RWPE2 (cell line): ENCODE results near the gene WDR43.
A peak's percentile ranks its signal among the peaks of the same experiment; 100 is the strongest.

Source experiments
- ATAC-seq: fragments of 200-7000 bp; cut with Tn5 transposase; 3 replicates; pipeline ENCODE4 v1.9.1; 2021; ENCODE audit warnings: low read depth
- DNase-seq: peaks from one replicate; pipeline ENCODE4 v3.0.0-alpha.2; 2020; ENCODE audit warnings: low spot score
- H3K27ac ChIP-seq: fragments of 450-650 bp; 2 replicates; pipeline ENCODE4 v1.5.1; 2017; ENCODE audit warnings: mild to moderate bottlenecking; ENCODE audit not compliant: poor library complexity, severe bottlenecking
- H3K27me3 ChIP-seq: fragments of 250-450 bp; sonication (Bioruptor Pico); 2 replicates; pipeline ENCODE4 v1.5.1; 2021; ENCODE audit warnings: mild to moderate bottlenecking, moderate library complexity; ENCODE audit not compliant: insufficient read depth, poor library complexity, severe bottlenecking
- H3K36me3 ChIP-seq: fragments of 250-450 bp; sonication (Bioruptor Pico); 2 replicates; pipeline ENCODE4 v1.5.1; 2020; ENCODE audit warnings: low read depth, mild to moderate bottlenecking, moderate library complexity
- H3K4me1 ChIP-seq: fragments of 250-450 bp; sonication (Bioruptor Pico); 2 replicates; pipeline ENCODE4 v1.5.1; 2021; ENCODE audit warnings: mild to moderate bottlenecking, moderate library complexity; ENCODE audit not compliant: insufficient read depth, poor library complexity, severe bottlenecking
- H3K4me3 ChIP-seq: fragments of 250-450 bp; sonication (Bioruptor Pico); 2 replicates; pipeline ENCODE4 v1.5.1; 2021; ENCODE audit warnings: mild to moderate bottlenecking, moderate library complexity; ENCODE audit not compliant: severe bottlenecking
- H3K9me3 ChIP-seq: fragments of 250-450 bp; sonication (Bioruptor Pico); 2 replicates; pipeline ENCODE4 v1.5.1; 2021; ENCODE audit warnings: mild to moderate bottlenecking, moderate library complexity; ENCODE audit not compliant: severe bottlenecking
- TF ChIP-seq, protein P1 (sequence below): fragments of 450-650 bp; IDR thresholded peaks from one replicate; pipeline ENCODE4 v1.5.1; 2017; ENCODE audit warnings: mild to moderate bottlenecking, moderate library complexity; ENCODE audit not compliant: poor library complexity, severe bottlenecking

Gene WDR43

DNA sequence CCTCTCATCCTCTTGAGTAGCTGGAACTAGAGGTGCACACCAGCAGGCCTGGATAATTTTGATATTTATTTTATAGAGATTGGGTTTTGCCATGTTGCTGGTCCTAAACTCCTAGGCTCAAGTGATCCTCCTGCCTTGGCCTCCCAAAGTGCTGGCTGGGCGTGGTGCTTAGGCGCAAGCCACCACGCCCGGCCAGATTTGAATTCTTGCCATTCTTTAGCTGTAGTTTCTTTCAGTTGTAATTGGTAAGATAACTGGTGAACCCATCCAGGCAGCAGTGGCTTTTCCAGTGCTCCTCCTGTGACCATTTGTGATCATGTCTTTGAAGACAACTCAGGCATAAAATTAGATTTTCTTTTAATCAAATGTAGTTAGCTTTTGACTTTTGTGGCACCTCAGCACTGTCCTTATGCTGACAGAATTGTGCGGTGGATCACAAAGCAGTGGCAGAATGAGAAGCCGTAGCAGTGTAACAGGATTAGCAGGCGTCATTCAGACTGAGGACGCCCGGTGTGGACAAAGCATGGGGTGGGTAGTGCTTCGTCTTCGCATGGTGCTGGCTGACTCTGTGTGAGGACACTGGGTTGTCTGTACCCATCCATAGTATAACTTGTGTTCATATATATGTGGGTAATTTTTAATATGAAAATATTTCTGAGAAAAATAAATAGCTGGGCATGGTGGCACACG is 56.6 kb downstream of the WDR43 start:
- no peaks in the 10 kb centered on the region for H3K27me3 ChIP-seq
- H3K4me3 ChIP-seq: no peak overlapping the region
- TF ChIP-seq, protein P1, sequence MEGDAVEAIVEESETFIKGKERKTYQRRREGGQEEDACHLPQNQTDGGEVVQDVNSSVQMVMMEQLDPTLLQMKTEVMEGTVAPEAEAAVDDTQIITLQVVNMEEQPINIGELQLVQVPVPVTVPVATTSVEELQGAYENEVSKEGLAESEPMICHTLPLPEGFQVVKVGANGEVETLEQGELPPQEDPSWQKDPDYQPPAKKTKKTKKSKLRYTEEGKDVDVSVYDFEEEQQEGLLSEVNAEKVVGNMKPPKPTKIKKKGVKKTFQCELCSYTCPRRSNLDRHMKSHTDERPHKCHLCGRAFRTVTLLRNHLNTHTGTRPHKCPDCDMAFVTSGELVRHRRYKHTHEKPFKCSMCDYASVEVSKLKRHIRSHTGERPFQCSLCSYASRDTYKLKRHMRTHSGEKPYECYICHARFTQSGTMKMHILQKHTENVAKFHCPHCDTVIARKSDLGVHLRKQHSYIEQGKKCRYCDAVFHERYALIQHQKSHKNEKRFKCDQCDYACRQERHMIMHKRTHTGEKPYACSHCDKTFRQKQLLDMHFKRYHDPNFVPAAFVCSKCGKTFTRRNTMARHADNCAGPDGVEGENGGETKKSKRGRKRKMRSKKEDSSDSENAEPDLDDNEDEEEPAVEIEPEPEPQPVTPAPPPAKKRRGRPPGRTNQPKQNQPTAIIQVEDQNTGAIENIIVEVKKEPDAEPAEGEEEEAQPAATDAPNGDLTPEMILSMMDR: no peak
- no peak for ATAC-seq
- H3K9me3 ChIP-seq: no peaks in the 10 kb centered on the region
- H3K4me1 ChIP-seq: peaks cover 12% of the 10 kb centered on the region
- no peak for DNase-seq
- H3K27ac ChIP-seq: peak overlapping the region; percentile 22
- H3K36me3 ChIP-seq: peaks cover 34% of the 10 kb centered on the region

DNA sequence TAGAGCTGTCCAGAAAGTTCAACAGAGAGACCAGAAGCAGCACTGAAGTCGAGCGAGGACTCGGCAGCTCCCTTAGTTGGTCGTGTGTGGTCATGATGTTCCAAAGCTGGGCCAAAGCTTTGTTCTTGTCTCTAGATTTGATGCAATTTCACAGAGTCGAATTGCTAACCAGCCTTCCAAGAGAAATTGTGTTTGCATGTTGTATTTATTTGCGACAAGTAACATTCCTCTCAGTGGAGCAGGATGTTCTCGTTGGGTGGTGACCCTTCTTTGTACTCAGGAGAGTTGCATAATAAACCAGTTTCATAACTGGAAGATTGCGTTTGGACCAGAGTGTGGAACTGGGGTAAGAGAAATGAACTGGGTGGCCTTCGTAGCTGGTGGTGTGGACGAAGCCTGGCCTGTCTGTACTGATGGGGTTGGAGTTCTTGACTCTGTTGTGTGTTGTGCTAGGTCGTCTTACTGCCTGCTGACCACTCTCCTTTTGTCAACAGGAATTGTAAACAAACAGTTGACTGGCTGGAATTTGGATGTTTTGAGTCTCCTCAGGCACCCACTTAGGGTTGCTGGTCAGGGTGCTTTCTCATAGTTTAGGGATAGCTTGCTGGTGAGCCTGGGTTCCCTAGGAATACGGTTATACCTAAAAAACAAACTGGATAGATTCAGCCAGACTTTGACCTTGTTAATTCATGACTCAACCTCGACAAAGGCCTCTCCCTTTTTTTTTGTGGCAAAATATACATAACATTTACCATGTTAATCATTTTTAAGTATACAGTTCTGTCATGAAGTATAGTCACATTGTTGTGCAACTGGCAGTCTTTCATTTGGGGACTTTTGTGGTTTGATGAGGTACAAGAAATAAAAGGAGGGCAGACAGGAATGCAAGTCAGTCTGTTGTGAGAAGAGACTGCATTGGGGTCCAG is 57.7 kb downstream of the WDR43 start:
- ATAC-seq: peak; percentile 19; the same call in 2 of the 3 replicates
- H3K27ac ChIP-seq: peak overlapping the region; percentile 22

DNA sequence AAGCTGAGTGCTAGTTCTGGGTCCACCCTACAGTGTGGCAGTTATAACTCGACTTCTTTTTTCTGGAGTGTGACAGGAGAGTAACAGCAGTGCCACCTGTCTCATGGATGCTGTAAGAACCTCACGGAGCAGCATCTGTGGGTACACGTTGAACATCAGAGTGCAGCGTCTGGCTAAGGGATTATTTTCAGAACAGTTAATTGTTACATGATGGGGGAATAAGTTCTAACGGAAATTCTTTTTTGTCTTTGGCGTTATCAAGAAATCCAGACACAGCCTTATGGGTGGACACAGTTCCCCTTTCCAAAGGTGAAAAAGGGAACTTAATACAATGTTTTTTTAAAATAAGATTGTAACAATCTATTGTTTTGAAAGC is 58.4 kb downstream of the WDR43 start:
- peaks cover 19% of the 10 kb centered on the region for H3K4me1 ChIP-seq
- H3K9me3 ChIP-seq: no peaks in the 10 kb centered on the region
- DNase-seq: no peak
- H3K27ac ChIP-seq: peak overlapping the region; percentile 22
- ATAC-seq: no peak
- H3K27me3 ChIP-seq: no peaks in the 10 kb centered on the region
- H3K36me3 ChIP-seq: peaks cover 19% of the 10 kb centered on the region
- TF ChIP-seq, protein P1: no peak
- H3K4me3 ChIP-seq: no peak overlapping the region

More for the DNA sequence above, 57.7 kb downstream of the WDR43 start:
- no peaks in the 10 kb centered on the region for H3K27me3 ChIP-seq
- TF ChIP-seq, protein P1: no peak
- H3K36me3 ChIP-seq: peaks cover 23% of the 10 kb centered on the region
- peaks cover 19% of the 10 kb centered on the region for H3K4me1 ChIP-seq
- H3K9me3 ChIP-seq: no peaks in the 10 kb centered on the region
- no peak overlapping the region for H3K4me3 ChIP-seq
- DNase-seq: no peak

DNA sequence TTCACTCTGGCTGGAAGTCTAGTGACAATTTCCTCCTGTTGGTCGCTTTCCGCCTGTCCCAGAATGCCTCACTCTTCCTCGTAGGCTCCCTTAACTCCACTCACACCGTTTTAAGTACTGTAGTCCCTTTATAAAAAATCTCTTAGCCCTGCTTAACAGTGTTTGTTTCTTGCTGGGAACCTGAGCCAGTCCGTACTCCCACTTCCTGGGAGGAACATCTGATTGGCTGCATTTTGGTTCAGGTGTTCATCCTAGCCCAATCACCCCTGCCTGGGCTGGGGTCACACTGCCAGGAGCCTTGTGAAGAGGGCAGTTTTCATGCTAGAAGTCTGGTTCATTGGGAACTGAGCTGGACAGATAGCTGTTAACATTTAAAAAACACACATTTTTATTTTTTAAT is 61.0 kb downstream of the WDR43 start:
- peaks cover 19% of the 10 kb centered on the region for H3K4me1 ChIP-seq
- H3K27me3 ChIP-seq: no peaks in the 10 kb centered on the region

More for the DNA sequence above, 61.0 kb downstream of the WDR43 start:
- no peak overlapping the region for H3K27ac ChIP-seq
- no peaks in the 10 kb centered on the region for H3K9me3 ChIP-seq
- DNase-seq (no peak), ATAC-seq (no peak)
- no peak overlapping the region for H3K4me3 ChIP-seq
- no peaks in the 10 kb centered on the region for H3K36me3 ChIP-seq
- TF ChIP-seq, protein P1: no peak
